HepG2 (cell line): Measurements from ENCODE around the gene COPS6. TPM values are rescaled to one million over a fixed set of nuclear protein-coding genes. Genes with fewer than 3 reads are reported as not detected.

Source experiments
- CENPX ChIP-seq: sonication (generic); formaldehyde crosslinking; IDR thresholded peaks from 2 replicates; pipeline ENCODE4 v1.9.0; 2021; ENCODE audit warnings: mild to moderate bottlenecking, missing genetic modification reagents, moderate library complexity
- CREB1 ChIP-seq, 2 experiments: fragments of 450-650 bp in 1 of 2; IDR thresholded peaks; 2 replicates each; pipeline ENCODE4 v1.6.1; 2016 to 2017; ENCODE audit warnings: control low read depth in 1 of 2, mild to moderate bottlenecking in 1 of 2, missing compliant biosample characterization in 1 of 2, missing genetic modification characterization in 1 of 2
- FOXP4 ChIP-seq: sonication (generic); formaldehyde crosslinking; IDR thresholded peaks from 2 replicates; pipeline ENCODE4 v1.4.0; 2020; ENCODE audit warnings: missing genetic modification reagents
- GABPA ChIP-seq, 2 experiments: IDR thresholded peaks; 2 replicates each; pipeline ENCODE4 v1.6.1; 2011 to 2016; ENCODE audit warnings: low read depth in 2 of 2, low read length in 1 of 2, missing biosample characterization in 1 of 2, missing genetic modification characterization in 1 of 2
- KAT7 ChIP-seq: IDR thresholded peaks from 2 replicates; pipeline ENCODE4 v1.6.1; 2018; ENCODE audit warnings: borderline replicate concordance, missing compliant biosample characterization
- KLF12 ChIP-seq: sonication (generic); formaldehyde crosslinking; IDR thresholded peaks from 2 replicates; pipeline ENCODE4 v1.4.0; 2020; ENCODE audit warnings: missing genetic modification reagents, borderline replicate concordance
- KMT2B ChIP-seq: IDR thresholded peaks from 2 replicates; pipeline ENCODE4 v1.6.1; 2016; ENCODE audit warnings: missing genetic modification reagents, missing compliant biosample characterization
- MED13 ChIP-seq: sonication (generic); formaldehyde crosslinking; IDR thresholded peaks from 2 replicates; pipeline ENCODE4 v1.5.0; 2020; ENCODE audit warnings: missing genetic modification reagents
- MTF1 ChIP-seq: sonication (generic); formaldehyde crosslinking; IDR thresholded peaks from 2 replicates; pipeline ENCODE4 v1.5.0; 2020; ENCODE audit warnings: missing genetic modification reagents
- NKX3-1 ChIP-seq: sonication (generic); formaldehyde crosslinking; IDR thresholded peaks from 2 replicates; pipeline ENCODE4 v1.5.0; 2020; ENCODE audit warnings: missing genetic modification reagents
- POGK ChIP-seq: sonication (generic); formaldehyde crosslinking; conservative IDR thresholded peaks from 2 replicates; pipeline ENCODE4 v1.8.0; 2022; ENCODE audit warnings: mild to moderate bottlenecking, moderate library complexity, missing genetic modification reagents
- RBAK ChIP-seq: sonication (generic); formaldehyde crosslinking; IDR thresholded peaks from 2 replicates; pipeline ENCODE4 v1.5.1; 2020; ENCODE audit warnings: mild to moderate bottlenecking, missing genetic modification reagents
- RFX5 ChIP-seq: IDR thresholded peaks from 2 replicates; pipeline ENCODE4 v1.6.1; 2011; ENCODE audit warnings: low read depth, low read length, improper control_type of control experiment
- SPEN ChIP-seq: sonication (generic); formaldehyde crosslinking; IDR thresholded peaks from 2 replicates; pipeline ENCODE4 v1.5.1; 2020; ENCODE audit warnings: low read depth, mild to moderate bottlenecking, missing genetic modification reagents
- SUZ12 ChIP-seq: fragments of 150-350 bp; IDR thresholded peaks from 2 replicates; pipeline ENCODE4 v1.6.1; 2014; ENCODE audit warnings: low read depth, low read length
- TBX3 ChIP-seq: fragments of 450-650 bp; IDR thresholded peaks from 2 replicates; pipeline ENCODE4 v1.6.1; 2017; ENCODE audit warnings: antibody characterized with exemption, mild to moderate bottlenecking, inconsistent platforms, borderline replicate concordance
- ZNF576 ChIP-seq: sonication (generic); formaldehyde crosslinking; IDR thresholded peaks from 2 replicates; pipeline ENCODE4 v1.4.0; 2020; ENCODE audit warnings: mild to moderate bottlenecking, missing genetic modification reagents
- ZNF792 ChIP-seq: IDR thresholded peaks from 2 replicates; pipeline ENCODE4 v1.6.1; 2016
- ZNF879 ChIP-seq: sonication (generic); formaldehyde crosslinking; IDR thresholded peaks from 2 replicates; pipeline ENCODE4 v1.8.1; 2023; ENCODE audit warnings: missing genetic modification reagents
- polyA plus RNA-seq, 8 experiments: library from polyadenylated mRNA; depleted of rRNA in 3 of 8; stranded (reverse) in 7 of 8; unstranded in 1 of 8; fragments of >200 nt; fragmentation: Illumina TruSeq in 4 of 8; extraction: Trizol in 4 of 8; gene quantifications; 2 replicates each; pipeline versions ENCODE4 v1.2.1 to v1.2.3, GENCODE V29; 2011 to 2016; ENCODE audit warnings: low read depth in 4 of 8, missing spikeins in 1 of 8, mixed read lengths in 1 of 8; ENCODE audit not compliant: insufficient read depth in 1 of 8
- total RNA-seq, 5 experiments: library from RNA; depleted of rRNA; stranded (reverse); fragments of >200 nt; fragmentation: Illumina TruSeq; extraction: Trizol; gene quantifications; 2 replicates each; pipeline ENCODE4 v1.2.3, GENCODE V29; 2016; ENCODE audit warnings: low read depth in 1 of 5
- TF ChIP-seq, protein P1 (sequence below): IDR thresholded peaks from 2 replicates; pipeline ENCODE4 v1.6.1; 2016; ENCODE audit warnings: low read depth, control low read depth
- TF ChIP-seq, protein P2 (sequence below): sonication (generic); formaldehyde crosslinking; conservative IDR thresholded peaks from 2 replicates; pipeline ENCODE4 v1.8.0; 2022; ENCODE audit warnings: missing genetic modification reagents
- TF ChIP-seq, protein P3 (sequence below): sonication (generic); formaldehyde crosslinking; IDR thresholded peaks from 2 replicates; pipeline ENCODE4 v1.5.0; 2020; ENCODE audit warnings: missing genetic modification reagents

The COPS6 gene
- total and polyA plus RNA-seq, 2 of the 13 experiments (the other 11 are each of a cell fraction or from before 2014, with no cell fraction given) = 33.4 to 117 TPM

- peak; percentile 74; the same call in 1 of the 2 replicates for TF ChIP-seq FOXP4 (CRISPR knock-in tag)
- TF ChIP-seq SPEN (CRISPR knock-in tag) = peak; percentile 92
- TF ChIP-seq TBX3 = peak; percentile 46; the same call in 1 of the 2 replicates
- peak; percentile 64; the same call in 1 of the 2 replicates for TF ChIP-seq KLF12 (CRISPR knock-in tag)
- TF ChIP-seq RFX5 = peak; percentile 75; the same call in 1 of the 2 replicates
- peak; percentile 98 for TF ChIP-seq GABPA (IDR thresholded peaks at IDR 0.05; ENCODE audit: low read depth, low read length)
- peak; percentile 98 for TF ChIP-seq GABPA (CRISPR knock-in tag; IDR thresholded peaks at IDR 0.05; ENCODE audit: low read depth)
- TF ChIP-seq SUZ12 = no peak
- TF ChIP-seq POGK (CRISPR knock-in tag) = peak; percentile 91
- no peak for TF ChIP-seq CENPX (CRISPR knock-in tag)
- TF ChIP-seq ZNF792 = peak; percentile 94
- TF ChIP-seq, protein P1, sequence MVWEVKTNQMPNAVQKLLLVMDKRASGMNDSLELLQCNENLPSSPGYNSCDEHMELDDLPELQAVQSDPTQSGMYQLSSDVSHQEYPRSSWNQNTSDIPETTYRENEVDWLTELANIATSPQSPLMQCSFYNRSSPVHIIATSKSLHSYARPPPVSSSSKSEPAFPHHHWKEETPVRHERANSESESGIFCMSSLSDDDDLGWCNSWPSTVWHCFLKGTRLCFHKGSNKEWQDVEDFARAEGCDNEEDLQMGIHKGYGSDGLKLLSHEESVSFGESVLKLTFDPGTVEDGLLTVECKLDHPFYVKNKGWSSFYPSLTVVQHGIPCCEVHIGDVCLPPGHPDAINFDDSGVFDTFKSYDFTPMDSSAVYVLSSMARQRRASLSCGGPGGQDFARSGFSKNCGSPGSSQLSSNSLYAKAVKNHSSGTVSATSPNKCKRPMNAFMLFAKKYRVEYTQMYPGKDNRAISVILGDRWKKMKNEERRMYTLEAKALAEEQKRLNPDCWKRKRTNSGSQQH (CRISPR knock-in tag) = peak; percentile 58; the same call in 1 of the 2 replicates
- no peak for TF ChIP-seq MTF1 (CRISPR knock-in tag)
- TF ChIP-seq KMT2B (CRISPR knock-in tag) = peak; percentile 85
- TF ChIP-seq ZNF576 (CRISPR knock-in tag) = peak; percentile 77; the same call in 1 of the 2 replicates
- TF ChIP-seq, protein P2, sequence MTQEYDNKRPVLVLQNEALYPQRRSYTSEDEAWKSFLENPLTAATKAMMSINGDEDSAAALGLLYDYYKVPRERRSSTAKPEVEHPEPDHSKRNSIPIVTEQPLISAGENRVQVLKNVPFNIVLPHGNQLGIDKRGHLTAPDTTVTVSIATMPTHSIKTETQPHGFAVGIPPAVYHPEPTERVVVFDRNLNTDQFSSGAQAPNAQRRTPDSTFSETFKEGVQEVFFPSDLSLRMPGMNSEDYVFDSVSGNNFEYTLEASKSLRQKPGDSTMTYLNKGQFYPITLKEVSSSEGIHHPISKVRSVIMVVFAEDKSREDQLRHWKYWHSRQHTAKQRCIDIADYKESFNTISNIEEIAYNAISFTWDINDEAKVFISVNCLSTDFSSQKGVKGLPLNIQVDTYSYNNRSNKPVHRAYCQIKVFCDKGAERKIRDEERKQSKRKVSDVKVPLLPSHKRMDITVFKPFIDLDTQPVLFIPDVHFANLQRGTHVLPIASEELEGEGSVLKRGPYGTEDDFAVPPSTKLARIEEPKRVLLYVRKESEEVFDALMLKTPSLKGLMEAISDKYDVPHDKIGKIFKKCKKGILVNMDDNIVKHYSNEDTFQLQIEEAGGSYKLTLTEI (CRISPR knock-in tag) = no peak
- TF ChIP-seq KAT7 (CRISPR knock-in tag) = peak; percentile 88
- peak; percentile 36 for TF ChIP-seq MED13 (CRISPR knock-in tag)
- TF ChIP-seq, protein P3, sequence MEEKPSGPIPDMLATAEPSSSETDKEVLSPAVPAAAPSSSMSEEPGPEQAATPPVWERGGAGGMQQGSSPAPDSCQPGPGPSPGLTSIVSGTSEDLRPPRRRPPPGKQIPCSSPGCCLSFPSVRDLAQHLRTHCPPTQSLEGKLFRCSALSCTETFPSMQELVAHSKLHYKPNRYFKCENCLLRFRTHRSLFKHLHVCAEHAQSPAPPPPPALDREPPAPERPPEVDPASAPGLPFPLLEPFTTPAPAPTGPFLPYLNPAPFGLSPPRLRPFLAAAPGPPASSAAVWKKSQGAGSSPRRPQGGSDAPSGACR (CRISPR knock-in tag) = peak; percentile 92
- TF ChIP-seq ZNF879 (CRISPR knock-in tag) = peak; percentile 90; the same call in 1 of the 2 replicates
- TF ChIP-seq CREB1 (IDR thresholded peaks at IDR 0.05) = peak; percentile 85
- TF ChIP-seq CREB1 (CRISPR knock-in tag; IDR thresholded peaks at IDR 0.05) = peak; percentile 78
- TF ChIP-seq NKX3-1 = peak; percentile 46; the same call in 1 of the 2 replicates
- no peak for TF ChIP-seq RBAK (CRISPR knock-in tag)
Measured at GRCh38 chr7:100081535-100082102, 7.2 kb upstream of the COPS6 start, which contains the start of gene ZNF3 (continued).
